Limb (tissue), 2 donors: ENCODE data around the gene C7orf25.

ENCODE experiments used
- DNase-seq, 2 donors: peaks; one replicate each; pipeline ENCODE4 v3.0.0-alpha.2; 2016; ENCODE audit errors: extremely low spot score in 2 of 2

Gene C7orf25

DNA sequence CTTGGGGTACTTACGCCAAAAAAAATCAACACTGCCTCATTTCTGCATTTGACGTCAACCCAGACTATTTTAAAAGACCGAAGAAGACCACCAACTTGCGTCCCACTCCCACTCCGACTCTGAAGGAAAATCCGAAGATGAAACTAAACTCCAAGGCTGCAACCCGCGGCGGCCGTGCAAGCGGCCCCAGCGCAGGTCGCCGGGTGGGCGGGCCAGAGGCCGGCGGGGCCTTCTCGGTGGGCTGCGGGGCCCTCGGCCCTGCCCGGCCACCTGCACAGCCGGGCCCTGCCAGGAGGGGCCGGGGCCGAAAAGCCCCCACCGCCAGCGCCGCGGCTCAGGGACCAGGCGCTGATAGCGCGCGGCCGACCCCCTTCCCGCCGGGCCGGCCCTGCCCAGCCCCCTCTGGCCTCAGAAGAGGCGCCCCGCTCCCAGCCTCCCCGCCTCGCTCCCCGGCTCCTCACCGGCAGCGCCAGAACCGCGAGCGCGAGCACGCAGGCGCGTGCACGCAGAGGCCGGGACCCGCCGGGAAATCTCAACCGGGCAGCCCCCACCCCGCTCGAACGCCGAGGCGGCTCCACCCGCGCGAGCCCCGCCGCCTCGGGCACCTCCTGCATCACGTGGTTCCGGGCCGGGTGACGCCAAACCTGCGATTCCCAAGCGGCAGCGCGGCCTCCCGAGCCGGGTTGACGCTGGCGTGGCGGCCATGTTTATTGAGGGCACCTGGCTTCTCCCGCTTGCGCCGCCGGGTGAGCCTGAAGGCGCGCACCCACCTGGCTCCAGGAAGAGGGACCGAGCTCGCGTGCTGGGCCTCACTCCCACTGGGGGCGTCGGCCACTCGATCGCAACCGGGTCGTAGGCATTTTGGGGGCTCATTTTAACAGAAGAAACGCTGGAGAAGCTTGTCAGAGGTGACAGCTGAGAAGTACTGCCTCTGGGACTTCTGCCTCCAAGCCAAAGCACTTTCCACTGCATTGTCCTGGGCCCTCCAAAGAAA is at the start of gene C7orf25:
Gene C7orf25, minus strand, starts transcription at position 617 of the 994 bp plus-strand sequence. CDS start 1,170 bp downstream, outside the sequence.
- DNase-seq: peak; percentile 95 to 97

DNA sequence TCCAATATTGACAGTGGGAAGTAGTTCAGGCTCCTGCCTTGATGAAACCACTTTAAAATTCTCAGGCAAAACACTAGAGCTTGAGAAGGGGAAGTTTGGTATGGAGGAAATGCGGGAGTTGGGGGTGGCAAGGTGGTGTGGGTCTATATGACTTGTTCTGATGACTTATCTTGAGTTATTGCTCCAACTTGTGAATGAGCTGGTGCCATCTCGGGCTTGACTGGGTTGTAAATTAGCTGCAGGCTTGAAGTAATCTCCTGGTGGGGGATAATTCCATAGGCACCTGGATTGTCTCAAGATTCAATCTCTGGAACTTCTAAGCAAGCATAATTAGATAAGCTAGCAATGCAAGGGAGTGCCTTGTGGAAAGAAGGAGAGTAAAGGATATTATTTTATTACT is 49.3 kb upstream of the C7orf25 start:
- DNase-seq: no peak

DNA sequence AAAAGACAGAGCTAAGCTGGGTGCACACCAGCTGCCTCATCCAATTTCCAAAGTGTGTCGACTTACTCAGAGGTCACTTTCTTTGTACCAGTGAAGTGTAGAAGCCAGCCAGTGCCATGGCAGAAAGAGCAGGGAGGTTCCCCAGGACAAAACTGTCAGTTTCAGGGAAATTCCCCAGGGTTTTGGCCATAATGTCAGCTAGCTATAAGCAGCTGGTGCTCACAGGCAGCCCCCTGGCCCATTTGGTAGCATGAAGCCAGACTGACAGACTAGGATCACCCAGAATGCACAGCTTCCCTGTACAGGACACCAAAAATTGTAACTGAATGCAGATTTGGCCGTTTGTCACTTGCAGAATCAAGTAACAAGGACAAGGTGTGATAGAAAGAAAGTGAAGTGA is 48.9 kb upstream of the C7orf25 start:
- no peak for DNase-seq

DNA sequence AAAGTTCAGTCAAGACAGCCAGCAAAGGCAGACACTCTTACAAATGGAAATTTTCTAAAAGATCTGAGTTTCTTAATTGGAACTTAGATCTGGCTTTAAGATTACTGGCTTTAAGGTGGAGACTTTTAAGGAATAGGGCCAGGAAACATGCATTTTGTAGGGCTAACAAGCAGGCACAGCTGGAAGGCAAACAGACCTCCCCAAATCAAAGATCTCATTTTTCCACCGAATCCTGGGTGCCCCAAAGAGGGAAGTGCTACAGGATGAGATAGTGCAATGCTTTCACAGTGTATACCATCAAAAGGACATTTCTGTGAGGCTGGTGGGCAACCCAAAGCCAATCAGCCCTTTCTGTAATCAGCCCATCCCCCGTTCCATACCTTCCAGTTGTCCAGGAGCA is 47.7 kb upstream of the C7orf25 start:
- no peak for DNase-seq

DNA sequence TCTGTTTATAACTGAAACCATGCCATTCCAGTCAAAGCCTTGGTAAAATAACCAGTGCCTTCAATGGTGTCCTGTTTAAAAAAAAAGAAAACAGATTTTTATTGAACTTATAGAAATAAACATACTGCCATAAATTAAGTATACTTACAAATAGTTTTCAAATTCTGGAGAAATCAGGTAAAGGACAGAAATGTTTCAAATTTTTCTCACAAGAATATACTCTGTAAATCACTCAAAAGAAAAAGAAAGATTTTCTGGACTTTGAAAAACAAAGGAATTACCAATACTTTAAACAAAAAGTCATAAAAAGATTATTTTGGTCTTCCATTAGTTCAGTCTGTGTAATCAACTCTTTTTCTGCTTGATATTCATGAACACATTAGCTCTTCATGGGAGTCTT is 44.2 kb upstream of the C7orf25 start:
- DNase-seq: no peak

DNA sequence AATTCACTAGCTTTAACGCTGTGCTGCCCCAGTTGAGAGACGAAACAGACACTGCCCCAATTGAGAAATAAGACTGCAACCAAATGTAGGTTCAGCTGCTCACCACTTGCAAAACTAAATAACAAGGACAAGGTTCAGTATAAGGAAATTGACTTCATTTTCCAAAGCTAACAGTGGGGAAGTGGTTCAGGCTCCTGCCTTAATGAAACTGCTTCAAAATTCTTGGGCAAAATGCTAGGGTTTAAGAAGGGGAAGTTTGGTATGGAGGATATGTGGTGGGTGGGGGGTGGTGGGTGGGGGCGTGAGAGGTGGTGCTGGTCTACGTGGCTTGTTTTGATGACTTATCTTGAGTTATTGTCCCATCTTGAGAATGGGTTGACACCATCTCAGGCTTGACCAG is 42.1 kb upstream of the C7orf25 start:
- no peak for DNase-seq

DNA sequence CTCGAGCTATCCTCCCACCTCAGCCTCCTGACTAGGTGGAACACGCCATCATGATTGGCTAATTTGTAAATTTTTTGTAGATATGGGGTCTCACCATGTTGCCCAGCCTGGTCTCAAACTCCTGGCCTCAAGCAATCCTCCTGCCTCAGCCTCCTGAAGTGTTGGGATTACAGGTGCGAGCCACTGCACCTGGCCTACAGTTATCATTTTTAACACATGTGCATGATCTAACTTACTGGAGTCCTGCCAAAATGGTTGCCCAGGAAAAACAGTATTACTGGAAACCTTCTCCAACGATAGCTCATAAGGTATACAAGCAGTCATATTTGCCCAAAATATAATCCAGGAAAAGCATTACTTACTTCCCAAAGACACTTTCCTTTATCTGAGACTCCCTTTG is 40.5 kb upstream of the C7orf25 start:
- no peak for DNase-seq

DNA sequence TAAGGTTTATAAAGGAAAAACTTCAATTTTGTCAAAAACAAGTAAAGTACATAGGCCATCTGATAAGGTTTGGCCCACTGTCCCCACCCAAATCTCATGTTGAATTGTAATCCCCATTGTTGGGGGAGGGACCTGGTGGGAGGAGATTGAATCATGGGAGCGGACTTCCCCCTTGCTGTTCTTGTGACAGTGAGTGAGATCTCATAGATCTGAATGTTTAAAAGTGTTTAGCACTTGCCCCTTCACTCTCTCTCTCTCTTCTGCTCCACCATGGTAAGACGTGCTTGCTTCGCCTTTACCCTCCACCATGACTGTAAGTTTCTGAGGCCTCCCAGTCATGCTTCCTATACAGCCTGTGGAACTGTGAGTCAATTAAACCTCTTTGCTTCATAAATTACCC is 38.5 kb upstream of the C7orf25 start:
- DNase-seq: no peak

DNA sequence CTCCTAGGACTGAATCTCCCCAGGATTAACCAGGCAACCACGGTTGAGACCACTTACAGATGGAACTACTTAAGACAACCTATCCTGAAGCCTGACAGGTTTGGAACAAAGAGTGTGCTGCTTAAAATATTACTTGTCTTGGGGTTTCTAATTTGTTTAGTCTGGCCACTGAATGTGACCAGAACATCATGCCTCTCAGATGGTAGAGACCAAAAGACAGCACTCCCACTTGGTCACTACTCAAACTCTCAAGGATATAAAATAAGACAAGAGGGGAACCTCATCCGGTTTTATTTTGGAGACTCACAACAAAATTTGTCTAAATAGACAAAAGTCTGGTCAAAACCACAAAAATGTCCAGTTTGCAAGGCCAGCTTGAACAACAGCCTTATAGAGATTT is 35.7 kb upstream of the C7orf25 start:
- no peak for DNase-seq

DNA sequence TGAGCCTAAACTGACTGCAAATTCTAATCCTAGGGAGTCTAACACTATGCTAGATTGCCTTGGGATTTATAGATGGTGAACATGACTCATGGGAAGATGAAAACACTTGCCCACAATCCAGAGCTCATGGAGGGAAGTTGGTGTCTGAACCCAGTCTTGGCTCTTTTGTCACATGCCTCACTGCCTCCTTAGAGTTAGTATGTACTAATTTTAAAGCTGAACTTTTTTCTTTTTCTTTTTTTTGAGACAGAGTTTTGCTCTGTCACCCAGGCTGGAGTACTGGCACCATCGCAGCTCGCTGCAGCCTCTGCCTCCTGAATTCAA is 34.7 kb upstream of the C7orf25 start:
- no peak for DNase-seq

DNA sequence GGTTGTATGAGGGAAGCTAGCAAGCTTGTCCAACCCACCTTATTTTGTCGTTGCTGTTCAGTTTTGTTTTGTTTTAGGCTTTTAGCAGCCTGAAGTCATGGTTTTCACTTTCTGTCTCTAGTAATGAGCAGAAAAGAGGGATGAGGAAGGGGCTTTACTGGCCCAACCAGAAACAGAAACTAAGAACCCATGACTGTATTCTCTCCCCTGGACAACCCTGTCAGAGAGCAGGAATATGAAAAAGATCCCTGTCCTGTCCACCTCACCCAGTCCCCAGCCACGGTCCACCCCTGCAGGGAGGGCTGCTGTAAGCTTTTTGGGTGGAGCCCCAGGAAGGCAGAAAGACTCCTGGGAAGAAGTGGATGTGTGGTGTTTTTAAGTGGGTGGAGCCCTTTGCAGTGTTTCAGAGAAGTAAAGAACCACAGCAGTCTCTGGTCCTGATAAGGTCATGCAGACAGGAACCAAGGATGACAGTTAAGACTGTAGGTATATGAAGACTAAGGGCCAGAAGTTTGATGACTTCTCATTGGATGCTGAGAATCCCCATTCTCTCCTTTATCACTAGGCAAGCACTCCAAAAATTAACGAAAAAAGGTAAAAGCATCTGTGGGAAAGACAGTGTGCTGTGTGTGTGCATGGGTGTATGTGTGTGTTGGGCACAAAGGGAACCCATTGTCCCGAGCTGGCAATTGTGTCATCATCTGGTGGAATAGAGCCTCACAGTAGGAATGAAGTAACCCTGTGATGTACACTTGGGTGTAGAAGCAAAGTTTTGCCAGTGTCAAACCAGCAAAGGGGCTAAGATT is 34.2 kb upstream of the C7orf25 start:
- DNase-seq: no peak

DNA sequence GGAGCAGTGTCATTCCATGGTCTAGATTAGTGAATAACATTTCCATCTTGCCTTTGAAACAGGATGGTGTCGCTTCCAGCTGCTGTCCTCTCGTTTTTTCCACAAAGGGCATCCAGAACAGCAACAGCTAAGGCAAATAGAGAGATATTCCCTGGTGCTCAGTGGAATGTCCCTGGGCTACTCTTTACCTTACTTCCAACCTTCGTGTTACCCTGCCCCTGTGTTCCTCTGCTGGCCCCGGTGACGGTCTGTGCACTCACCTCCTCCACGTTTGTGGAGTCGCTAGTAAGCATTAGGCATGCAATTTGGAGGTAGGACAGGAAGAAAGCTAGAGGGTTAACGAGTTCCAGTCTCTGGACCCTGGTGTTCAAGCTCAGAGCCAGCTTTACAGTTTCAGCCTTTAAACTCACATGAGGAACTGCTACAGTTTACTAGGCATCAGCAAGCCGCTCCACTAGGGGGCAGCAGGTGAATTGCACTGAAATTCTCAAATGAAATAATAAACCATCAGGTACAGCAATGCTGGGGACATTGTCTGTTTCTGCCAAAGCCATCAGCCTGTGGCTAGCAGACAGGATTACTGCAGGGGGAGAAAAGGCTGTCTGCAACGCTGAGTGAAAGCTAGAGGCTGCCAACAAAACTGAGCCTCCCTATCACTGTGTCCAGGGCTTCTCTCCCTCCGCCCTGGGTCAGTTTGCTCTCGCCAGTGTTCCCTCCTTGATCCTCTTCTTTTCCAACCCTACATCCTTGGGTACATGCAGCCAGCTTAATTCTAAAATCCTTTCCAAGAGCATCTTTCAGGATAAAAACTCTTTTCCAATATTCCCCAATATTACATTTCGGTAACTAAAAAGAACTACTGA is 29.3 kb upstream of the C7orf25 start:
- DNase-seq: peak; percentile 75 to 90

DNA sequence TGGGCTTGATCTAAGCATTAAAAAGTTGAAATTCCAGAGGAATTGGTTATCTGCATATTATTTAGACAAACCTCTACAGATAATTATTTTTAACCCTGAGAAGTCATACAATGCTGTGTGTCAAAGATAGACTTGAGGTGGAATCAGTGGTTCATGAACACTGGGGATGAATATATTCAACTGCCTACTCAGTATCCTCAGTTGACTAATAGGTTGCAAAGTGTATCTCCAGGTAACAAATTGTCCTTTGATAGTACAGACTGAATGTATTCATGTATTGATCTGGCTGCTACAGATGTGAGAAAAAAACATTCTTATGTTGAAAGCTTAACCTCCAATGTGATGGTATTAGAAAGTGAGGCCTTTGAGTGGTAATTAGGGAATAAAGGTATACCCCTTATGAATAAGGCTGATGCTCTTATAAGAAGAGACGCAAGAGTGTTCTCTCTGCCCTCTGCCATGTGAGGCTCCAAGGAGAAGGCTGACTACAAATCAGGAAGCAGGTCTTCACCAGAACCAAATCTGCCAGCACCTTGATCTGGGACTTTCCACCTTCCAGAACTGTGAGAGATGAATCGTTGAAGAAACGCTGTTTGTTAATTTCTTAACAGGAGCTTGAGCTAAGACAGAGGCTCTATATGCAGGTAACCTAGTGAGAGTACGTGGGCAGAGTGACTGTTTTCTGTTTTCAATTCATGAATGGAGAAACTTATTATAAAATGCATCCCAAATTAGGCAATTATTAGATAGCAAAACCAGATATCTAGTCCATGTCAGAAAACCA is 27.8 kb upstream of the C7orf25 start:
- no peak for DNase-seq

DNA sequence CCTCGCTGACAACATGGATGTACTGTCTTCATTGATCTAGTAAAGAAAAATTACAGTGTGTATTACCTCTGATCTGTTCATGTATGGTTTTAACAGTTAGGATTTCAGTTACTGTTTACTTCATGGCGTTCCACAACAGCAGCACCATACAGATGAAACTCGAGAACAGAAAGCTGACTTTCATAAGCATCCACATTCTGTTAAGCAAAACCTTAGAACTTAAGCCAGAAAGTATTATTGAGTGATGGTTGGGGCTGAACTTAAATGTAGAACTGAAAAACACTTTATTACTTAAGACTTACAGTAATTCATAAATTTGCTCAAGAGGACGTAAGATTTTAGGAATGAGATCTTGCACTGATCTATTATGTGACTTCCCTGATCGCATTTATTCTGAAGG is 24.0 kb upstream of the C7orf25 start:
- DNase-seq: no peak

DNA sequence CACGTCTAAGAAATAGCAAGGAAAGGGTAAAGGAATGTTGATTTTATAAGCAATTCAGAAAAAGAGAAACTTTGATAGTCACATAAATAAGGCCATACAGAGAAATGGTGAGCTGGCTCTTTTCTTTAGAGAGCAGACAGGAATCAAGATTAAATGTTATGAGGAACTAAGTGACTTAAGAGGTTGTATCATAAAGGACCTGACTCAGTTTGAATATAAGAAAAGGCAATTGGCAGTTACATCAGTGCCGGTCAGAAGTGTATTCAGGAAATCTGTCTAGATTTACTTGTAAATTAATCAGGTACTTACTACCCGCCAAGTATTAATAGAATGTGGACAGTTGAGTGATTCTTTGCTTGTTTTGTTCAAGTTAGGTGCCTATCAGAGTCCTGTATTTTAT is 22.4 kb upstream of the C7orf25 start:
- no peak for DNase-seq

DNA sequence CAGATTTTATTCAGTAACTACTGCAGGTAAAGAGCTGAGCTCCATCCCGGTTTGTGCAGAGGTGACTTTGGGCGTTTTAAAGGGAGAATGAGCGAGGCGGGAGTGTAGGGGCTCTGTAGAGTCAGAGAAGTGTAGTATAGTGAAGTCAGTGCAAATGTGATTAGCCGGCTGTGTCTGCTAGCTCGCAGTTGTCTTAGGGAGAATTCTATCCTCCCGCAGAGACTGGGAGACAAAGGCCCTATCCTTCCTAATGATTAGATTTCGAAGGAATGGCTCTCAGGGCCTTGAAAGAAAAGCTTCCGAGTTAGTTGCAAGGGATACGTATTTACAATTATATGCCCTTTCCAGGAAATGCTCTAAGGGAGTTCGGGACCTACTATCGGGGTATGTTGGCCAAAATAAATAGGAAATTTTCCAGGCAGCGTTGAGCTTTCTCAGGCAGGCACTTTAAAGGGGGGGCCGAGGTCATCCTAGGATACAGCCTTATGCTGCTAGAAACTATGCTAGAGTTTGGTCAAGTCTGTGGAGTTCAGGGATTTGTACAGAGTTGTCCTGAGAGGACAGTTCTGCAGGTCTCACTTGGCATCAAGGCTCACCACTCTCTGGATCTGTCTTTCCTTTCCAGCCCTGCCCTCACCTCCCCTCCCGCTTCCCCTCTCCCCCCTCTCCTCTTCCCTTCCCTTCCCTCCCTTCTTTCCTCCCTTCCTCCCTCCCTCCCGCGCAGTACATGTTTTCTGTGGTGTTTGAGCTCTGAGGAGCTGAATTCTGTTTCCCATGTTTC is 21.1 kb upstream of the C7orf25 start:
- DNase-seq: peak; percentile 50 to 55

DNA sequence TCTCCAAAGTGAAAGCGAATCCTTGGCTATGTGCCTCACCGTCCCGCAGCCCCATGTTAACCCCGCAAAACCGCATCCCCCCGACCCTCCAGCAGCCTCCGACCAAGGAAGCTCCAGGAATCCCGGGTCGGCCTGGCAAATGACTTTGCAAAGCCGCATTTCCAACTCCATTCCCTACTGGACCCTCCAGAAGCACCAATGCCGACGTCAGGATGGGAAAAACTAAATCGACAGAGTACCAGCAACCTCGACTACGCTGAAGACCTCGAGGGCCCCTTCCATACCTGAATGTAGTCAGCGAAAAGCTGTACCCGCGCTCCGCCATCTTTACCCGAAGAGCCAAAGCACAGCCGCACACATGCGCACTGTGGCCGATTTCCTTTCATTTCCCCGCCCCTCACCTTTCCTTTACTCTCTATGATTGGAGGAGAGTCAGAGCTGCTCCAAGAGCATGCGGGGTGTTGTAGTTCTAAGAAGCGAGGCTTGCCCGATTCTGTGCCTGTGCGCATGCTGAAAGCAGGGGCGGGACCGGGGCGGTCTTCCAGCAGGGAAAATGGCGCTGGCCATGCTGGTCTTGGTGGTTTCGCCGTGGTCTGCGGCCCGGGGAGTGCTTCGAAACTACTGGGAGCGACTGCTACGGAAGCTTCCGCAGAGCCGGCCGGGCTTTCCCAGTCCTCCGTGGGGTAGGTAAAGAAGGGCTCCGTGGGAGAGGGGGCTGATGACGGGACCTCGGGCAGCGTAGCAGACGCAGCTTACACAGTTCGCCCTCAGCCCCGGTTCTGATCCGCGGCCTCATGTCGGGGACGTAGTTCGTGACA is 20.2 kb upstream of the C7orf25 start, which contains the start of the genes MRPL32 and PSMA2:
Gene MRPL32, plus strand, starts transcription at position 543 of the 818 bp plus-strand sequence. Its CDS starts 11 bp downstream, at position 554.
Gene PSMA2, minus strand, starts transcription at position 341 of the 818 bp plus-strand sequence. Its CDS starts 16 bp downstream, at position 325.
- peak; percentile 94 to 99 for DNase-seq

DNA sequence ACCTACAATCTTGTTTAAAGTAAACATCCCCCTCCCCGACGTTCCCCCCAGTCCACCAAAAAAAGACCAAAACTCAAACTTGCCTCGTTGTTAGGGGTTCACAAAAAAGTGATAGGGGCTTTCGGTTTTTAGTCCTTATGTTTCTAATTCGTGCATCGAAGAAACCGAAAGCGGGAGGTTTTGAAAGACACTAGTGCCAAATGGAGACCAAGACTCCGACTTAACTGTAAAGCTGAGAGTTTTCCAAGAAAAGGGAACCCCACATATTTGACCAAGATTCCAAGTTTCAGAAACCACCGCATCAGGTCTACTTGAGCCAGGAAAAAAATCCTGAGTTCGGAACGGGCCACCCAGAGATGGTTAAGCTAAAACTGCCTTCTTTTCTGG is 19.6 kb upstream of the C7orf25 start:
- no peak for DNase-seq

DNA sequence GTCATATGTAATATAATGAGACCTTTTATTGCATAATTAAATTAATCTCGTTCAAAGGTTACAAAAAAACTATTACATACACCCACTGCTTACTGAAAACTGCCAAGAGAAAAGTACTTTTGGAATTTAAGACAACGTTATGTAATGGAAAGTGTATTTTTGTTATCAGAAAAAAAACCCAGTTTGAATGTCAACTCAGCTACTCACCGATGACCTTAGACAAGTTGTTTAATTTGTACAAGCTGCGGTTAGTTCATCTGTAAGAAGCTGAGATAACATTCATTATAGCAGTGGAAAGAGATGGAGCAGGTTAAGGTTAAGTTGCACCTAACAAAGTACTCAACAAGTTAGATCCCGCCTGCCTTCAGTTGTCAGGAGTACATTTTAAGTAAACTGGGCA is 19.0 kb upstream of the C7orf25 start:
- DNase-seq: no peak
